Cardiac muscle cell (in vitro differentiated cells and primary cell): ENCODE results near the gene AP1M2. TPM values are rescaled to one million over a fixed set of nuclear protein-coding genes. Genes with fewer than 3 reads are reported as not detected.
"Not testable (repeated sequence)": the region's sequence is repeated elsewhere in the genome, so short reads cannot be mapped to it uniquely, and the experiment has no call there.

Experiments
- DNase-seq, 2 donors: peaks; one replicate each; pipeline versions ENCODE4 v3.0.0 to v3.0.0-alpha.2; 2010 to 2017; ENCODE audit warnings: low read depth in 1 of 2, low spot score in 1 of 2
- H3K27ac ChIP-seq: fragments of 200-600 bp; sonication (generic); 2 replicates; pipeline ENCODE4 v1.5.1; 2016
- H3K27me3 ChIP-seq: fragments of 200-600 bp; sonication (generic); 2 replicates; pipeline ENCODE4 v1.6.0; 2016; ENCODE audit warnings: control low read depth
- H3K36me3 ChIP-seq: fragments of 200-600 bp; sonication (generic); 2 replicates; pipeline ENCODE4 v1.5.1; 2016; ENCODE audit warnings: control low read depth
- H3K4me1 ChIP-seq: fragments of 200-600 bp; sonication (generic); 2 replicates; pipeline ENCODE4 v1.8.1; 2017; ENCODE audit warnings: low read depth, mild to moderate bottlenecking, mixed run types
- H3K4me3 ChIP-seq: fragments of 200-600 bp; sonication (generic); 2 replicates; pipeline ENCODE4 v1.5.1; 2016; ENCODE audit warnings: mild to moderate bottlenecking
- H3K9me3 ChIP-seq: fragments of 200-600 bp; sonication (generic); 2 replicates; pipeline ENCODE4 v1.5.1; 2017; ENCODE audit warnings: low read depth, mild to moderate bottlenecking, control low read depth
- polyA plus RNA-seq: library from polyadenylated mRNA; unstranded; fragments of >200 nt; fragmentation: Nextera tagmentation; extraction: Ambion mirVana; gene quantifications from 2 replicates; pipeline ENCODE4 v1.2.1, GENCODE V29; 2016
- total RNA-seq: library from RNA; depleted of rRNA; stranded (reverse); fragments of >200 nt; gene quantifications from 2 replicates; pipeline ENCODE4 v1.2.3, GENCODE V29; 2016
- TF ChIP-seq, protein P1 (sequence below): IDR thresholded peaks from 2 replicates; pipeline ENCODE4 v1.5.1; 2012; ENCODE audit warnings: low read depth, mild to moderate bottlenecking, low read length

The AP1M2 gene
- total and polyA plus RNA-seq, 2 experiments from 2014 or later, result 0.12 to 0.28 TPM

DNA sequence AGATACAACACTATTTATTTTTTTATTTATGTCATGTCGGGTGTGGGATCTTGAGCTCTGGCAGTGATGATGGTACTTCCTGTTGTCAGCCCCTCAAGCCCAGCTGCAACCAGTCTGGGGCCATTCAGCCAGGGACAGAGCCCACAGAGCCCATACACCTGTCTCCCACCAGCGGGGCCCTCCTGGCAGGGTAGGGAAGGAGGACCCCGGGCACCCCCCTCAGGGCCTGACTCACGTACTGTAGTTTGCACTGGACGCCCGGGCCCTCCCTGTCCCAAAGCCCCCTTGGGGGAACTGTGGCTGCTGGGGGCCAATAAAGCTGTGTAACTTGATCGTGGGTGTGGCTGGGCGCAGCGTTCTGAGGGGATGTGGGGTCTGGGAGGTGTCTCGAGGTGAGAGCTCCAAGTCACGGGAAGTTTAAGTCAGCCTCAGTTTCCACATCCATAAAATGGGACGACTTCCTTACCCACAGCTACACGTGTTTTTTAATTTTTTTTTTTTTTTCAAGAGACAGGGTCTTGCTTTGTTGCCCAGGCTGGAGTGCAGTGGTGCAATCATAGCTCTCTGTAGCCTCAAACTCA is 33.9 kb downstream of the AP1M2 start:
- H3K36me3 ChIP-seq, result peaks cover 65% of the 10 kb centered on the region
- no peaks in the 10 kb centered on the region for H3K9me3 ChIP-seq
- H3K27ac ChIP-seq, result no peak overlapping the region
- H3K27me3 ChIP-seq, result no peaks in the 10 kb centered on the region
- TF ChIP-seq, protein P1, sequence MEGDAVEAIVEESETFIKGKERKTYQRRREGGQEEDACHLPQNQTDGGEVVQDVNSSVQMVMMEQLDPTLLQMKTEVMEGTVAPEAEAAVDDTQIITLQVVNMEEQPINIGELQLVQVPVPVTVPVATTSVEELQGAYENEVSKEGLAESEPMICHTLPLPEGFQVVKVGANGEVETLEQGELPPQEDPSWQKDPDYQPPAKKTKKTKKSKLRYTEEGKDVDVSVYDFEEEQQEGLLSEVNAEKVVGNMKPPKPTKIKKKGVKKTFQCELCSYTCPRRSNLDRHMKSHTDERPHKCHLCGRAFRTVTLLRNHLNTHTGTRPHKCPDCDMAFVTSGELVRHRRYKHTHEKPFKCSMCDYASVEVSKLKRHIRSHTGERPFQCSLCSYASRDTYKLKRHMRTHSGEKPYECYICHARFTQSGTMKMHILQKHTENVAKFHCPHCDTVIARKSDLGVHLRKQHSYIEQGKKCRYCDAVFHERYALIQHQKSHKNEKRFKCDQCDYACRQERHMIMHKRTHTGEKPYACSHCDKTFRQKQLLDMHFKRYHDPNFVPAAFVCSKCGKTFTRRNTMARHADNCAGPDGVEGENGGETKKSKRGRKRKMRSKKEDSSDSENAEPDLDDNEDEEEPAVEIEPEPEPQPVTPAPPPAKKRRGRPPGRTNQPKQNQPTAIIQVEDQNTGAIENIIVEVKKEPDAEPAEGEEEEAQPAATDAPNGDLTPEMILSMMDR, result no peak
- H3K4me1 ChIP-seq, result no peaks in the 10 kb centered on the region
- no peak overlapping the region for H3K4me3 ChIP-seq
- DNase-seq, result no peak

DNA sequence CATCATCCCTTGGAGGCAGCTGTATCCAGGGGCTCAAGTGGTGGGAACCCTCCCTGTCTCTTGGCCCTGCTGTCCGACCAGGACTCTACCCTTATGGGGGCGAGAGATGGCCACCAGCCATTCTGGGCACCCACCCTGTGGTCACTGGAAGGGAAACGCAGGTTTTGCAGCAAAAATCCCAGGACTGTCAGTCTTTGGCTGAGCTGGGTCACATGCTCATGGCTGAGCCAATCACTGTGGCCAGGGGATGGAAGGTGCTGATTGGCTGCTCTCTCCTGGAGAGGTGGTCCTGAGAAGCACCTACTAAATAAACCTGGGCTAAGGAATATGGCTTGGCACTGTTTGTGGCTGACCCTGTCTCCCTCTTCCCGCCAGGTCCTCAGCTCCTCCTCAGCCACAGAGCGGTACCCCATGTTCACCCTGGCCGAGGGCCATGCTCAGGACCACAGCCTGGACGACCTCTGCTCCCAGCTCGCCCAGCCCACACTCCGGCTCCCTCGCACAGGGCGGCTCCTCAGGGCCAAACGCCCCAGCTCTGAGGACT is 34.5 kb downstream of the AP1M2 start:
- Histone ChIP-seq H3K36me3 (peaks cover 65% of the 10 kb centered on the region), H3K9me3 (no peaks in the 10 kb centered on the region), H3K27ac (peak overlapping the region; percentile 54), H3K27me3 (no peaks in the 10 kb centered on the region), H3K4me1 (no peaks in the 10 kb centered on the region), H3K4me3 (no peak overlapping the region)
- peak in 1 of 2 donors; percentile 26 for DNase-seq
- TF ChIP-seq, protein P1, result no peak

DNA sequence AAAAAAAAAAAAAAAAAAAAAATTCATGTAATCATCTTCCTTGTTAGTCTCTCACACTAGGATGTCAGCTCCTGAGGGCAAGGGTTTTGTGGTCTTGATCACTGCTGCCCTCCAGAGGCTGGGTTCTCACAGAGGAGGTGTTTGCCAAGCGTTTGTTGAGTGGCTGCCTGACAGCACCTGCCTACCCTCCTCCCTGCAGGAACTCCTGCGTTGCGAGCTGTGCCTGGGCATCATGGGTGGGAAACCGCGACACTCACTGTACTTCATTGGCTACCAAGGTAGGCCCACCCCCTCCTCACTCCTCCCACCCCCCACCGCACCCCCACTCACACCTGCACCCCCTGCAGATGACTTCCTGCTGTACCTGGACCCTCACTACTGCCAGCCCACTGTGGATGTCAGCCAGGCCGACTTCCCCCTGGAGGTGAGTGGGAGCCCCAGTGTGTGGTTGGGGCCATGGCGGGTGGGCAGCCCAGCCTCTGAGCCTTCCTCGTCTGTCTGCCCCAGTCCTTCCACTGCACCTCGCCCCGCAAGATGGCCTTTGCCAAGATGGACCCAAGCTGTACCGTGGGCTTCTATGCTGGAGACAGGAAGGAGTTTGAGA is 35.3 kb downstream of the AP1M2 start:
- Histone ChIP-seq H3K36me3 (peaks cover 63% of the 10 kb centered on the region), H3K27ac (no peak overlapping the region)
- peak in 1 of 2 donors; percentile 45 for DNase-seq

DNA sequence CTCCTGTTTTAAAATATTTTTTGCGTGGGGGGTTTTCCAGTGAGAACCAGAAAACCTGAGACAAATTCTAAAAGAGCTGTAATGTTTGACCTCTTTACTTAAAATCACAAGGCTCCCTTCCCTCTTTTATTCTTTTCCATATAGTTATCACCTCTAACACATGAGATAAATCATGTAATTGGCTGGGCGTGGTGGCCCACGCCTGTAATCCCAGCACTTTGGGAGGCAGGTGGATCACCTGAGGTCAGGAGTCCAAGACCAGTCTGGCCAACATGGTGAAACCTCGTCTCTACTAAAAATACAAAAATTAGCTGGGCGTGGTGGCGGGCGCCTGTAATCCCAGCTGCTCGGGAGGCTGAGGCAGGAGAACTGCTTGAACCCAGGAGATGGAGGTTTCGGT is 36.1 kb downstream of the AP1M2 start:
- DNase-seq, H3K4me3 ChIP-seq, H3K9me3 ChIP-seq, H3K27ac ChIP-seq, H3K4me1 ChIP-seq, H3K27me3 ChIP-seq: not testable (repeated sequence)
- peaks cover 58% of the 10 kb centered on the region for H3K36me3 ChIP-seq

More for the DNA sequence above, 35.3 kb downstream of the AP1M2 start:
- H3K4me3 ChIP-seq, result no peak overlapping the region
- H3K4me1 ChIP-seq, result no peaks in the 10 kb centered on the region
- no peaks in the 10 kb centered on the region for H3K27me3 ChIP-seq
- H3K9me3 ChIP-seq, result no peaks in the 10 kb centered on the region
- TF ChIP-seq, protein P1, result peak; percentile 17

DNA sequence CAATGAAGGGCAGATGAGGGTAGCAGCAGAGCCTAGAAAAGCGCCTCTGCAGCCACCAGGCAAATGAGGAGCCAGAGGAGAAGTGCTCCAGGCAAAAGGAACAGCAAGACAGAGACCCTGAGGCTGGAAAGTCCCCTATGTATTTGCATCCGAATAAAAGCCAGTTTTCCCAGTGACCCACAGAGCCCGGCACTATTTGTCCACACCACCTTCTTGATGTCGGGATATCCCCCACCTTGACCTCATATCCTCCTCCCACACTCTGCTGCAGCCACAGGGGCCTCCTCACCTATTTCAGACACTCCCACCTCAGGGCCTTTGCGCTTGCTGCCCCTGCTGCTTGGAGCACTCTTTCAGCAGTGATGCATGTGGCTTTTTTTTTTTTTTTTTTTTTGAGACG is 36.8 kb downstream of the AP1M2 start:
- H3K4me1 ChIP-seq, result no peaks in the 10 kb centered on the region
- H3K27me3 ChIP-seq, result no peaks in the 10 kb centered on the region
- TF ChIP-seq, protein P1, result no peak
- H3K27ac ChIP-seq, result no peak overlapping the region
- DNase-seq, result no peak
- no peak overlapping the region for H3K4me3 ChIP-seq
- peaks cover 51% of the 10 kb centered on the region for H3K36me3 ChIP-seq
- H3K9me3 ChIP-seq, result no peaks in the 10 kb centered on the region

DNA sequence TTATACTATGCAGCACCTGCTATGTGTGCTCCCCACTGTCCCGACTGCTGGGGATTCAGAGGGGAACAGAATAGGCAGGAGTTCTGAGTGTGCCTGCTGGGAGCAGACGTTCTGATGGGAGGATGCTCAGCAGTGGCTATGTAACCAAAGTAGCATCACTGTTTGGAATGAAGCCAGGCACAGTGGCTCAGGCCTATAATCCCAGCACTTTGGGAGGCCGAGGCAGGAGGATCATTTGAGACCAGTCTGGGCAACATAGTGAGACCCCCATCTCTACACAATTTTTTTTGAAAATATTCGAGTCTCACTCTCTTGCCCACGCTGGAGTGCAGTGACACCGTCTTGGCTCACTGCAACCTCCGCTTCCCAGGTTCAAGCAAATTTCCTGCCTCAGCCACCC is 37.4 kb downstream of the AP1M2 start:
- TF ChIP-seq, protein P1, result no peak
- Histone ChIP-seq H3K36me3 (peaks cover 45% of the 10 kb centered on the region), H3K27me3 (no peaks in the 10 kb centered on the region), H3K9me3 (no peaks in the 10 kb centered on the region), H3K4me1 (peaks cover 2% of the 10 kb centered on the region), H3K4me3 (no peak overlapping the region), H3K27ac (no peak overlapping the region)
- no peak for DNase-seq
